Kidney epithelial cell (primary cell): Measurements from ENCODE around the gene CBX4. TPM values are rescaled to one million over a fixed set of nuclear protein-coding genes. Genes with fewer than 3 reads are reported as not detected.
A peak's percentile ranks its signal among the peaks of the same experiment; 100 is the strongest.

ENCODE experiments used
- DNase-seq: peaks from one replicate; pipeline ENCODE4 v3.0.0-alpha.2; 2010; ENCODE audit warnings: low read depth
- H3K27me3 ChIP-seq: 2 replicates; pipeline ENCODE4 v1.6.0; 2011; ENCODE audit warnings: low read length; ENCODE audit not compliant: control insufficient read depth, insufficient read depth
- H3K36me3 ChIP-seq: 2 replicates; pipeline ENCODE4 v1.5.1; 2011; ENCODE audit warnings: low read length; ENCODE audit not compliant: control insufficient read depth, insufficient read depth
- H3K4me3 ChIP-seq: 2 replicates; pipeline ENCODE4 v1.5.1; 2011; ENCODE audit warnings: low read depth, mild to moderate bottlenecking, control low read depth, low read length
- total RNA-seq: library from RNA; depleted of rRNA; stranded (reverse); fragments of >200 nt; gene quantifications from 2 replicates; pipeline ENCODE4 v1.2.3, GENCODE V29; 2015
- TF ChIP-seq, protein P1 (sequence below): IDR thresholded peaks from 2 replicates; pipeline ENCODE4 v1.5.1; 2011; ENCODE audit warnings: mild to moderate bottlenecking, moderate library complexity, low read length, control low read depth, inconsistent platforms; ENCODE audit not compliant: insufficient read depth, poor library complexity, severe bottlenecking

Gene CBX4
- total RNA-seq, 1 donor from 2014 or later = 24.0 TPM

GRCh38 chr17:79850571-79851460 lies 11.6 kb upstream of the CBX4 start:
- Histone ChIP-seq H3K36me3 (no peaks in the 10 kb centered on the region), H3K4me3 (no peak overlapping the region), H3K27me3 (peaks cover 4% of the 10 kb centered on the region)
- TF ChIP-seq, protein P1, sequence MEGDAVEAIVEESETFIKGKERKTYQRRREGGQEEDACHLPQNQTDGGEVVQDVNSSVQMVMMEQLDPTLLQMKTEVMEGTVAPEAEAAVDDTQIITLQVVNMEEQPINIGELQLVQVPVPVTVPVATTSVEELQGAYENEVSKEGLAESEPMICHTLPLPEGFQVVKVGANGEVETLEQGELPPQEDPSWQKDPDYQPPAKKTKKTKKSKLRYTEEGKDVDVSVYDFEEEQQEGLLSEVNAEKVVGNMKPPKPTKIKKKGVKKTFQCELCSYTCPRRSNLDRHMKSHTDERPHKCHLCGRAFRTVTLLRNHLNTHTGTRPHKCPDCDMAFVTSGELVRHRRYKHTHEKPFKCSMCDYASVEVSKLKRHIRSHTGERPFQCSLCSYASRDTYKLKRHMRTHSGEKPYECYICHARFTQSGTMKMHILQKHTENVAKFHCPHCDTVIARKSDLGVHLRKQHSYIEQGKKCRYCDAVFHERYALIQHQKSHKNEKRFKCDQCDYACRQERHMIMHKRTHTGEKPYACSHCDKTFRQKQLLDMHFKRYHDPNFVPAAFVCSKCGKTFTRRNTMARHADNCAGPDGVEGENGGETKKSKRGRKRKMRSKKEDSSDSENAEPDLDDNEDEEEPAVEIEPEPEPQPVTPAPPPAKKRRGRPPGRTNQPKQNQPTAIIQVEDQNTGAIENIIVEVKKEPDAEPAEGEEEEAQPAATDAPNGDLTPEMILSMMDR = no peak
- DNase-seq = peak; percentile 81

GRCh38 chr17:79849953-79850352 lies 10.7 kb upstream of the CBX4 start:
- DNase-seq = no peak
- no peak overlapping the region for H3K4me3 ChIP-seq
- H3K36me3 ChIP-seq = no peaks in the 10 kb centered on the region
- H3K27me3 ChIP-seq = peaks cover 7% of the 10 kb centered on the region
- TF ChIP-seq, protein P1 = no peak

DNA sequence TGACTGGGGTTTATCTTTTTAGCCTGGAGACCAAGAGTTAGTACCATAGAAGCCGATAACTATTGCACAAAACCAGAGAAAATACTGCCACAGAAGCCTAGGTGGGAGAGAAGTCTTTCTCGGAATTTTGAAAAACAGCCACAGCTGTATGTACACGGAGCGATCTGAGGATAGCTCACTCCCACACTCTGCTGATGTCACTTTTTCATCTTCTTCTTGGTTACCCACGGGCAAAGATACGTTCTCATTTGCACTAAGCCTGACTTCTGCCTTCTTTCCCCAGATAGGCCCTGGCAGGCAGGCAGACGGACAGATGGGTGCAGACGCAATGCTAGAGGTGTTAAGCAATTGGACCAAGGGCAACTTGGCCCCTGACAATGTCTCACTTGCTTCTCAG lies 9.1 kb upstream of the CBX4 start:
- TF ChIP-seq, protein P1 = no peak
- no peak overlapping the region for H3K4me3 ChIP-seq
- no peaks in the 10 kb centered on the region for H3K36me3 ChIP-seq
- peaks cover 19% of the 10 kb centered on the region for H3K27me3 ChIP-seq
- no peak for DNase-seq

DNA sequence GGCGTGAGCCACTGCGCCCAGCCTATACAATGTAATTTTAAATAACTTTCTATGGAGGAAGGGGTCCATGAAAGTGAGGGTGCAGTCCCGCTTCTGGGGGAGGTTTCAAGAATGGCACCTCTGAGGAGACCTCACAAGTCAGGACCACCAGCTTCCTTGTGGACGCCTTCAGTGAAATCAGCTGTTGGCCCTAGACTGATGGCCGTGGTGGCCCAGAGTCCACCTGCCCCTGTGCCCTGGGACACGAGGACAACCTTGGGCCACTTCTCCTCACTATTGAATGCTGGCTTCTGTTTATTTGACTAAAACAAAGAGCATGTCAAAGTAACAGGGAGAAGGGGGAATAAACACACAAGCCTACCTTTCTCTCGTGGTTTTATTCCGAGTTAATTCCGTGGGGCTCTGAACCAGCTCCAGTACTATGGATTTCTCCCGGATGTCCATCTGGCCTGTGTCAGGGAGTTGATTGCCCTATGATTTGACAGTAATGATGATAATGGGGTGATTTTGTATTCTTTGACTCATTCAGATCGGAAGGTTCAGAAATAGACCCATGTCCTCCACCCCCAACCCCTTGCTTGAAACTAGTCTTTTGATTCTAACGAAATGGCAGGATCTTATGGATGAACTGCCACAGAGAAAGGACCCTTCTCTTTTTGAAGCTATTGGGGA lies 8.6 kb upstream of the CBX4 start:
- no peaks in the 10 kb centered on the region for H3K36me3 ChIP-seq
- TF ChIP-seq, protein P1 = no peak
- H3K4me3 ChIP-seq = no peak overlapping the region
- peaks cover 24% of the 10 kb centered on the region for H3K27me3 ChIP-seq
- no peak for DNase-seq

- TF ChIP-seq, protein P1 = no peak
- Histone ChIP-seq H3K4me3 (no peak overlapping the region), H3K27me3 (peaks cover 47% of the 10 kb centered on the region), H3K36me3 (no peaks in the 10 kb centered on the region)
- no peak for DNase-seq
These were observed 6.3 kb upstream of the CBX4 start for GRCh38 chr17:79845601-79845949.
